B cell (primary cell): ENCODE measurements around the gene OR8B8.

ENCODE experiments used
- EZH2 ChIP-seq: IDR thresholded peaks from 2 replicates; pipeline ENCODE4 v1.6.1; 2012; ENCODE audit warnings: borderline replicate concordance, low read depth, mild to moderate bottlenecking, moderate library complexity, low read length; ENCODE audit not compliant: insufficient read depth, poor library complexity, severe bottlenecking
- TF ChIP-seq, protein P1 (sequence below): fragments of 200-600 bp; IDR thresholded peaks from one replicate; pipeline ENCODE4 v1.8.0; 2022; ENCODE audit warnings: antibody characterized with exemption, mild to moderate bottlenecking

- TF ChIP-seq, protein P1, sequence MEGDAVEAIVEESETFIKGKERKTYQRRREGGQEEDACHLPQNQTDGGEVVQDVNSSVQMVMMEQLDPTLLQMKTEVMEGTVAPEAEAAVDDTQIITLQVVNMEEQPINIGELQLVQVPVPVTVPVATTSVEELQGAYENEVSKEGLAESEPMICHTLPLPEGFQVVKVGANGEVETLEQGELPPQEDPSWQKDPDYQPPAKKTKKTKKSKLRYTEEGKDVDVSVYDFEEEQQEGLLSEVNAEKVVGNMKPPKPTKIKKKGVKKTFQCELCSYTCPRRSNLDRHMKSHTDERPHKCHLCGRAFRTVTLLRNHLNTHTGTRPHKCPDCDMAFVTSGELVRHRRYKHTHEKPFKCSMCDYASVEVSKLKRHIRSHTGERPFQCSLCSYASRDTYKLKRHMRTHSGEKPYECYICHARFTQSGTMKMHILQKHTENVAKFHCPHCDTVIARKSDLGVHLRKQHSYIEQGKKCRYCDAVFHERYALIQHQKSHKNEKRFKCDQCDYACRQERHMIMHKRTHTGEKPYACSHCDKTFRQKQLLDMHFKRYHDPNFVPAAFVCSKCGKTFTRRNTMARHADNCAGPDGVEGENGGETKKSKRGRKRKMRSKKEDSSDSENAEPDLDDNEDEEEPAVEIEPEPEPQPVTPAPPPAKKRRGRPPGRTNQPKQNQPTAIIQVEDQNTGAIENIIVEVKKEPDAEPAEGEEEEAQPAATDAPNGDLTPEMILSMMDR: no peak
- TF ChIP-seq EZH2: no peak
Observed at GRCh38 chr11:124467381-124467927, 22.0 kb upstream of the OR8B8 start.
